Prostate gland (tissue), 2 donors: ENCODE data around the gene DUSP11. TPM values are rescaled to one million over a fixed set of nuclear protein-coding genes. Genes with fewer than 3 reads are reported as not detected.

Source experiments
- DNase-seq: peaks from one replicate; pipeline ENCODE4 v3.0.0-alpha.2; 2019; ENCODE audit warnings: low spot score
- H3K27ac ChIP-seq, 2 donors: fragments of 200-600 bp; sonication (generic); 2 replicates each; pipeline ENCODE4 v1.5.1; 2017 to 2019
- H3K27me3 ChIP-seq: fragments of 200-600 bp; sonication (generic); replicated peaks from 2 replicates; pipeline ENCODE4 v1.5.1; 2019; ENCODE audit not compliant: insufficient read depth
- H3K36me3 ChIP-seq, 2 donors: fragments of 200-600 bp; sonication (generic); 1 replicate in 1 of 2; 2 replicates in 1 of 2; pipeline versions ENCODE4 v1.5.1 to v1.8.1; 2017 to 2019
- H3K4me1 ChIP-seq: fragments of 200-600 bp; sonication (generic); replicated peaks from 2 replicates; pipeline ENCODE4 v1.5.1; 2019
- H3K4me3 ChIP-seq, 2 donors: fragments of 200-600 bp; sonication (generic); 2 replicates each; pipeline ENCODE4 v1.5.1; 2017 to 2019
- H3K9me3 ChIP-seq: fragments of 200-600 bp; sonication (generic); 2 replicates; pipeline ENCODE4 v1.5.1; 2017
- POLR2A ChIP-seq: fragments of 450-650 bp; IDR thresholded peaks from one replicate; pipeline ENCODE4 v1.6.1; 2016; ENCODE audit warnings: antibody characterized with exemption, mild to moderate bottlenecking
- POLR2AphosphoS5 ChIP-seq: sonication (generic); formaldehyde crosslinking; IDR thresholded peaks from one replicate; pipeline ENCODE4 v1.6.1; 2017; ENCODE audit warnings: antibody characterized with exemption
- WGBS: methylation state at CpG from one replicate; pipeline ENCODE4 v1.1.5; 2018; 5-methylcytosine and 5-hydroxymethylcytosine counted together
- intact Hi-C: fragments of 100-400 bp; cut with DNase I; formaldehyde crosslinking; loops from one replicate; pipeline ENCODE4 v1.14.2; 2022
- total RNA-seq, 2 donors: library from RNA; depleted of rRNA; stranded (reverse); fragments of >200 nt; gene quantifications; one replicate each; pipeline ENCODE4 v1.1.0, GENCODE V29; 2016
- TF ChIP-seq, protein P1 (sequence below), 4 experiments: fragments of 200-600 bp in 2 of 4; fragments of 450-650 bp in 2 of 4; sonication (generic) in 2 of 4; IDR thresholded peaks; 1 replicate in 3 of 4; 2 replicates in 1 of 4; pipeline ENCODE4 v1.5.1; 2016 to 2019; ENCODE audit warnings: antibody characterized with exemption in 4 of 4, mild to moderate bottlenecking in 2 of 4, moderate library complexity in 2 of 4

The DUSP11 gene
- total RNA-seq, 2 donors from 2014 or later = 37.8 to 39.5 TPM

- Histone ChIP-seq H3K27ac (no peak overlapping the region), H3K9me3 (no peaks in the 10 kb centered on the region), H3K27me3 (no peaks in the 10 kb centered on the region), H3K4me3 (no peak overlapping the region), H3K36me3 (peaks cover 0 to 8% of the 10 kb centered on the region in 2 donors), H3K4me1 (no peaks in the 10 kb centered on the region)
- WGBS = 62% methylated on average over 8 of the region's 8 CpGs
- intact Hi-C loops = no loop called here
- no peak for DNase-seq
- TF ChIP-seq, protein P1, sequence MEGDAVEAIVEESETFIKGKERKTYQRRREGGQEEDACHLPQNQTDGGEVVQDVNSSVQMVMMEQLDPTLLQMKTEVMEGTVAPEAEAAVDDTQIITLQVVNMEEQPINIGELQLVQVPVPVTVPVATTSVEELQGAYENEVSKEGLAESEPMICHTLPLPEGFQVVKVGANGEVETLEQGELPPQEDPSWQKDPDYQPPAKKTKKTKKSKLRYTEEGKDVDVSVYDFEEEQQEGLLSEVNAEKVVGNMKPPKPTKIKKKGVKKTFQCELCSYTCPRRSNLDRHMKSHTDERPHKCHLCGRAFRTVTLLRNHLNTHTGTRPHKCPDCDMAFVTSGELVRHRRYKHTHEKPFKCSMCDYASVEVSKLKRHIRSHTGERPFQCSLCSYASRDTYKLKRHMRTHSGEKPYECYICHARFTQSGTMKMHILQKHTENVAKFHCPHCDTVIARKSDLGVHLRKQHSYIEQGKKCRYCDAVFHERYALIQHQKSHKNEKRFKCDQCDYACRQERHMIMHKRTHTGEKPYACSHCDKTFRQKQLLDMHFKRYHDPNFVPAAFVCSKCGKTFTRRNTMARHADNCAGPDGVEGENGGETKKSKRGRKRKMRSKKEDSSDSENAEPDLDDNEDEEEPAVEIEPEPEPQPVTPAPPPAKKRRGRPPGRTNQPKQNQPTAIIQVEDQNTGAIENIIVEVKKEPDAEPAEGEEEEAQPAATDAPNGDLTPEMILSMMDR (IDR thresholded peaks at IDR 0.05) = no peak
- TF ChIP-seq POLR2AphosphoS5 = peak; percentile 46
- no peak for TF ChIP-seq POLR2A
Measured at GRCh38 chr2:73776869-73777519, 2.9 kb downstream of the DUSP11 start.

DNA sequence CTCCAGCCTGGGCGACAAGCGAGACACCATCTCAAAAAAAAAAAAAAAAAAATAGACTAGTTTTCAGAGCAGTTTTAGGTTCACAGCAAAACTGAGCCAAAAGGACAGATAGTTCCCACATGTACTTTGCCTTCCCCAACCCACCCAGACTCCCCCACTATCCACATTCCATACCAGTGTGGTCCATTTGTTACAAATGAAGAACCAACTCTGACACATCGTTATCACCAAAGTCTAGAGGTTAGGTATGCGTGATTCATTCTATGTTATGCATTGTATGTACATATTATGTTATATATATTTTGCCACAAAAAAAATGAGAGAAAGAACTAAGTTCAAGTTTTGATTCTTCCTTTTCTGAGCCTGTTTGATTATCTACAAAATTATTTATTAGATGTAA is 3.5 kb downstream of the DUSP11 start:
- TF ChIP-seq, protein P1 (IDR thresholded peaks at IDR 0.05) = no peak
- TF ChIP-seq POLR2A (no peak), POLR2AphosphoS5 (no peak)

GRCh38 chr2:73772819-73773218 is 7.1 kb downstream of the DUSP11 start:
- Histone ChIP-seq H3K27ac (no peak overlapping the region), H3K9me3 (no peaks in the 10 kb centered on the region), H3K4me3 (no peak overlapping the region), H3K4me1 (no peaks in the 10 kb centered on the region), H3K27me3 (no peaks in the 10 kb centered on the region), H3K36me3 (peaks cover 0 to 8% of the 10 kb centered on the region in 2 donors)
- no peak for DNase-seq
- TF ChIP-seq POLR2AphosphoS5 (no peak), POLR2A (no peak)
- TF ChIP-seq, protein P1 (IDR thresholded peaks at IDR 0.05) = no peak
- intact Hi-C loops = no loop called here

More for the DNA sequence above, 3.5 kb downstream of the DUSP11 start:
- Histone ChIP-seq H3K9me3 (no peaks in the 10 kb centered on the region), H3K27me3 (no peaks in the 10 kb centered on the region), H3K27ac (no peak overlapping the region), H3K4me3 (no peak overlapping the region), H3K36me3 (peaks cover 0 to 8% of the 10 kb centered on the region in 2 donors), H3K4me1 (no peaks in the 10 kb centered on the region)
- intact Hi-C loops = no loop called here
- no peak for DNase-seq
- 88% methylated on average over 4 of the region's 4 CpGs for WGBS

DNA sequence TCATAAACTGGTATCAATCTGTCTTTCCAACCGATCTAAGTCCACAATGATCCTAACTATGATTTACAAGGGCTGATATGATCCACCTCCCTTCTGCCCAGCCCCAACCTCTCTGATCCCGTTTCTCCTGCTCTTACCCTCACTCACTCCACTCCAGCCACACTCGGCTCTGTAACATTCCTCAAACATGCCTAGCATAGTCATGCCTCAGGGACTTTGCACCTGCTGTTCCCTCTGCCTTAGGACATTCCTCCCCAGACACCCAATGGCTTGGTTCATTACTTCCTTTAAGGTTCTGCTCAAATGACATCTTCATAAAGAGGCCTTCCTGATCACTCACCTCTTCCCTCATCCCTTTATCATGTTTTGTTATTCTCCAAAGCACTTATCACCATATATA is 9.2 kb downstream of the DUSP11 start:
- 93% methylated on average over 3 of the region's 3 CpGs for WGBS
- H3K4me3 ChIP-seq = no peak overlapping the region
- H3K36me3 ChIP-seq = peaks cover 0 to 5% of the 10 kb centered on the region in 2 donors
- no peaks in the 10 kb centered on the region for H3K4me1 ChIP-seq
- no peaks in the 10 kb centered on the region for H3K9me3 ChIP-seq
- no peak for DNase-seq
- no peaks in the 10 kb centered on the region for H3K27me3 ChIP-seq
- H3K27ac ChIP-seq = no peak overlapping the region
- intact Hi-C loops = no loop called here
- TF ChIP-seq POLR2A (no peak), POLR2AphosphoS5 (no peak)
- TF ChIP-seq, protein P1 (IDR thresholded peaks at IDR 0.05) = no peak

DNA sequence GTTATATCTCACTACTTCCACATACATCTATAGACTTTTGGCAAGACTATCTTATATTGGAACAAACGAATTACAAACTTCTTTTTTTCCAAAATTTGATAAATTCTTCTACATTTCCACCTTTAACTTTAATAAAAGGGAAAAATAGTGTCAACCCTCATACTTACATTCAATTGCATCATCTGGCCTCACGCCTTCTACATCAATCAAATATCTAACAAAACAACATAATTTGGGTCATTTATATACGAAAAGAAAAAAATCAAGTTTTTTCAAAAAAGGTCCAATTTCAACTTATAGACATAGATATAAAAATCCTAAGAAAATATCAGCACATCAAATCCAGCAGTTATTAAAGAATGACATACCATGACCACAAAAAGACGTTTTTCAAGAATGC is 12.9 kb downstream of the DUSP11 start:
- H3K4me3 ChIP-seq = no peak overlapping the region
- no peaks in the 10 kb centered on the region for H3K4me1 ChIP-seq
- H3K36me3 ChIP-seq = peaks cover 0 to 5% of the 10 kb centered on the region in 2 donors
- H3K27me3 ChIP-seq = no peaks in the 10 kb centered on the region
- 92% methylated on average over 4 of the region's 4 CpGs for WGBS
- intact Hi-C loops = no loop called here
- no peak for DNase-seq
- no peaks in the 10 kb centered on the region for H3K9me3 ChIP-seq
- no peak overlapping the region for H3K27ac ChIP-seq
- no peak for TF ChIP-seq POLR2AphosphoS5
- no peak for TF ChIP-seq POLR2A
- TF ChIP-seq, protein P1 (IDR thresholded peaks at IDR 0.05) = no peak
